ENCODE results near the gene HDGFL1. TPM values are rescaled to one million over a fixed set of nuclear protein-coding genes. Genes with fewer than 3 reads are reported as not detected.

HDGFL1 gene
- total RNA-seq (2014; rRNA removed; shearing (Covaris generic)): not detected in 2 replicates

GRCh38 chr6:22569281-22570184 lies at the start of gene HDGFL1:
TSS of gene HDGFL1 (plus strand) at chr6:22569566. CDS start at chr6:22569576, 10 bp downstream.
- DNase-seq (ENCODE audit: low read depth): no peak

- no peak for DNase-seq (ENCODE audit: low read depth)
These were observed 48.3 kb upstream of the HDGFL1 start for GRCh38 chr6:22521035-22521434.

GRCh38 chr6:22526736-22527135 lies 42.6 kb upstream of the HDGFL1 start:
- DNase-seq (ENCODE audit: low read depth): no peak

- DNase-seq (ENCODE audit: low read depth): no peak
These were observed 39.5 kb upstream of the HDGFL1 start for GRCh38 chr6:22529866-22530265.

GRCh38 chr6:22530506-22530905 lies 38.9 kb upstream of the HDGFL1 start:
- DNase-seq (ENCODE audit: low read depth): no peak

GRCh38 chr6:22536122-22536521 lies 33.2 kb upstream of the HDGFL1 start:
- peak; percentile 14 for DNase-seq (ENCODE audit: low read depth)

- no peak for DNase-seq (ENCODE audit: low read depth)
These were observed 24.9 kb upstream of the HDGFL1 start for GRCh38 chr6:22544476-22544875.

- DNase-seq (ENCODE audit: low read depth): no peak
These were observed 24.3 kb upstream of the HDGFL1 start for GRCh38 chr6:22545051-22545450.

GRCh38 chr6:22546236-22546635 lies 23.1 kb upstream of the HDGFL1 start:
- no peak for DNase-seq (ENCODE audit: low read depth)

GRCh38 chr6:22550971-22551670 lies 18.2 kb upstream of the HDGFL1 start:
- no peak for DNase-seq (ENCODE audit: low read depth)

- no peak for DNase-seq (ENCODE audit: low read depth)
These were observed 13.1 kb upstream of the HDGFL1 start for GRCh38 chr6:22556266-22556665.

GRCh38 chr6:22557007-22557406 lies 12.4 kb upstream of the HDGFL1 start:
- DNase-seq (ENCODE audit: low read depth): no peak

GRCh38 chr6:22558288-22558882 lies 11.0 kb upstream of the HDGFL1 start:
- DNase-seq (ENCODE audit: low read depth): peak; percentile 49

- no peak for DNase-seq (ENCODE audit: low read depth)
These were observed 512 bp upstream of the HDGFL1 start for GRCh38 chr6:22568854-22569253.

- DNase-seq (ENCODE audit: low read depth): no peak
These were observed 802 bp downstream of the HDGFL1 start for GRCh38 chr6:22570185-22570551.

GRCh38 chr6:22575190-22575589 lies 5.8 kb downstream of the HDGFL1 start:
- peak; percentile 95 for DNase-seq (ENCODE audit: low read depth)

- DNase-seq (ENCODE audit: low read depth): no peak
These were observed 10.1 kb downstream of the HDGFL1 start for GRCh38 chr6:22579439-22579838.

- no peak for DNase-seq (ENCODE audit: low read depth)
These were observed 11.0 kb downstream of the HDGFL1 start for GRCh38 chr6:22580337-22580736.

- no peak for DNase-seq (ENCODE audit: low read depth)
These were observed 13.2 kb downstream of the HDGFL1 start for GRCh38 chr6:22582417-22583205.

- DNase-seq (ENCODE audit: low read depth): no peak
These were observed 13.9 kb downstream of the HDGFL1 start for GRCh38 chr6:22583230-22583629.

- DNase-seq (ENCODE audit: low read depth): no peak
These were observed 14.6 kb downstream of the HDGFL1 start for GRCh38 chr6:22583927-22584326.

GRCh38 chr6:22589118-22589517 lies 19.8 kb downstream of the HDGFL1 start:
- DNase-seq (ENCODE audit: low read depth): no peak

All from M059J (cell line).